Skeletal muscle satellite cell (primary cell): ENCODE results near the gene MAML3.

ENCODE experiments used
- H3K27me3 ChIP-seq: 2 replicates; pipeline ENCODE4 v1.7.0; 2013; ENCODE audit warnings: low read length; ENCODE audit not compliant: control insufficient read depth, insufficient read depth
- H3K36me3 ChIP-seq: 2 replicates; pipeline ENCODE4 v1.7.0; 2013; ENCODE audit warnings: mild to moderate bottlenecking, control low read depth, low read length; ENCODE audit not compliant: insufficient read depth
- H3K4me1 ChIP-seq: 2 replicates; pipeline ENCODE4 v1.7.0; 2013; ENCODE audit warnings: low read length; ENCODE audit not compliant: control insufficient read depth, insufficient read depth
- H3K4me2 ChIP-seq: 2 replicates; pipeline ENCODE4 v1.7.0; 2013; ENCODE audit warnings: mild to moderate bottlenecking, low read length
- H3K4me3 ChIP-seq: 2 replicates; pipeline ENCODE4 v1.7.0; 2013; ENCODE audit warnings: low read length
- H3K9ac ChIP-seq: 2 replicates; pipeline ENCODE4 v1.7.0; 2013; ENCODE audit warnings: mild to moderate bottlenecking, low read depth, low read length, moderate library complexity
- H3K9me3 ChIP-seq: replicated peaks from 2 replicates; pipeline ENCODE4 v1.7.0; 2013; ENCODE audit warnings: mild to moderate bottlenecking, control low read depth, low read length

Gene MAML3

GRCh38 chr4:139817657-139818452 lies 336.1 kb downstream of the MAML3 start:
- Histone ChIP-seq H3K9ac (no peak overlapping the region), H3K4me1 (peaks cover 13% of the 10 kb centered on the region), H3K9me3 (no peaks in the 10 kb centered on the region)

DNA sequence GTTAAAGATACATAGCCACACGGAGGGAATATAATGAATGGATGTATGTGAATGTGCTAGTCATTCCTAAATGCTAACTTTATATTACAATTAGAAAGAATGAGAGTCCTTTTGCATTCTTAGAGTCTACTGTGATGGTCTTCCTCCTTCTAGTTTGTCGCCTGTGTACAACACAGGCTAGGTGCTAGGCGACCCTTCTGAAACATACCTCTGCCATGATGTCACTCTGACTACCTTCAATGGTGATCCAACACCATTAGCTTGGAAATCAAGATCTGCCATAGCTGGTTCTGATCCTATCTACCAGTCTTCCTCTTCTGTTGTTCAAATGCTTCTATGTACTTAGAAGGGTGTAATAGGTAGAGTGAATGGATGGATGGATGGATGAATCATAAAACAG lies 337.1 kb downstream of the MAML3 start:
- Histone ChIP-seq H3K27me3 (no peaks in the 10 kb centered on the region), H3K4me1 (peaks cover 13% of the 10 kb centered on the region), H3K4me2 (no peak overlapping the region), H3K4me3 (no peak overlapping the region), H3K9me3 (no peaks in the 10 kb centered on the region), H3K9ac (no peak overlapping the region), H3K36me3 (no peaks in the 10 kb centered on the region)

More at GRCh38 chr4:139817657-139818452, 336.1 kb downstream of the MAML3 start:
- no peaks in the 10 kb centered on the region for H3K36me3 ChIP-seq
- H3K4me2 ChIP-seq: no peak overlapping the region
- no peaks in the 10 kb centered on the region for H3K27me3 ChIP-seq
- H3K4me3 ChIP-seq: no peak overlapping the region

DNA sequence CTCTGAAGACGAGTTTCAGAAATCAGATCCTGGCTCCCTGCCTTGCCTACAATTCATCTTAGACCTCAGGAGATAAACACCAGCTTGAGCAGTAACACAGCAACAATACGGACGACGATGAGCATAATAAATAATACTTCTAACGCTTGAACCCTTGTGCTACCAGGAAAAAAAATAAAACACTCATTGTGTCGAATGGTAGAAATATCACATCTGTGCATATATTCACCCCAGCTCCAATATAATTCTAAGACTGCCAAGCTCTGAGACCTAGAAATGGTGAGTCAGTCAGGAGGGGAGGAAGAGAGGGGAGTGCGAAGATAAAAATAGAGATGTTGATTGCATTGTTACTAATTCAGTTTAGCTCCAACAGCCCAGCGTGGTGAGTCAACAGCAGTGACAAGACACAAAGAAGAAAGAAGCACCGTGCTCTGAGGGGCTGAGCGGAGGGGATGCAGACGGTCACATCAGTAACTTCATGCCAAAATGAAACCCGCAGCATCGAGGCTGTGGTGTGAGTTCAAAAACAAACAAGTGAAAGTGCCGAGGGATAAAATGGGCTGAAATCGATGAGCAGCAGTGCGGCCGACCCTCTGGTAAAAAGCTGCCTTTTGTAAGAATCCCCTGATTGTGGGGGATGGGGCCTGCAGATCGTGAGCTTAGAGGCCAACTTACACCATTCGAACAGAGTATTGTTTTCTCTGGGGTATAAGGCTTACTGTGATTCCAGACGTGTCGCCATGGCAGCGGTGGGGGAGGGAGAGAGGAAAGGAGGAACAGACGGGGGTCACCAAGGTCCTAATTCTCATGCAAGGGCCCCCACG lies 338.0 kb downstream of the MAML3 start:
- H3K9me3 ChIP-seq: no peaks in the 10 kb centered on the region
- H3K9ac ChIP-seq: peak overlapping the region; percentile 49
- no peaks in the 10 kb centered on the region for H3K27me3 ChIP-seq
- peak overlapping the region; percentile 65 for H3K4me3 ChIP-seq
- H3K4me2 ChIP-seq: peak overlapping the region; percentile 82
- no peaks in the 10 kb centered on the region for H3K36me3 ChIP-seq
- peaks cover 13% of the 10 kb centered on the region for H3K4me1 ChIP-seq

- no peaks in the 10 kb centered on the region for H3K36me3 ChIP-seq
- H3K4me3 ChIP-seq: no peak overlapping the region
- H3K4me1 ChIP-seq: peaks cover 13% of the 10 kb centered on the region
- no peaks in the 10 kb centered on the region for H3K27me3 ChIP-seq
- no peak overlapping the region for H3K9ac ChIP-seq
- no peaks in the 10 kb centered on the region for H3K9me3 ChIP-seq
- H3K4me2 ChIP-seq: no peak overlapping the region
Observed at GRCh38 chr4:139814323-139815015, 339.5 kb downstream of the MAML3 start.

- no peak overlapping the region for H3K4me2 ChIP-seq
Observed at GRCh38 chr4:139813881-139814280, 340.1 kb downstream of the MAML3 start.

GRCh38 chr4:139810710-139811109 lies 343.3 kb downstream of the MAML3 start:
- Histone ChIP-seq H3K27me3 (no peaks in the 10 kb centered on the region), H3K4me1 (peaks cover 8% of the 10 kb centered on the region)

More at GRCh38 chr4:139813881-139814280, 340.1 kb downstream of the MAML3 start:
- H3K4me3 ChIP-seq: no peak overlapping the region
- no peaks in the 10 kb centered on the region for H3K36me3 ChIP-seq
- no peaks in the 10 kb centered on the region for H3K9me3 ChIP-seq
- H3K27me3 ChIP-seq: no peaks in the 10 kb centered on the region
- H3K4me1 ChIP-seq: peaks cover 13% of the 10 kb centered on the region
- no peak overlapping the region for H3K9ac ChIP-seq

DNA sequence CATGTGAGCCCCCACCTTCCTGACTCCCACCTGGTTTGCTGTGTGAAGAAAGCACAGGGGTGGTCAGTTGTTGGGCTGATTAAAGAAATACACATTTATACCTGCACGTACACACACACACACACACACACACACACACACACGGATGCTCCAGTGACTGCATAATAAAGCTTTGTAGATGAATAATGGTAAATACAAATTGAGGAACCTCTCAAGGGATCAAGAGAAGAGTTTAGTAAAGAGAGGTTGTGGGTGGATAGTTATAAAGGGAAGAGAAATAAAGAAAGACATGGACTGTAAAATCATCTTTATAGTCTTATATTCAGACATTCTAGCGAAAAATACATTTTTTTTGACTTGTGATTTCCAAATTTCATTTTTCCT lies 344.2 kb downstream of the MAML3 start:
- H3K9me3 ChIP-seq: no peaks in the 10 kb centered on the region
- no peak overlapping the region for H3K4me2 ChIP-seq
- no peaks in the 10 kb centered on the region for H3K27me3 ChIP-seq
- no peak overlapping the region for H3K9ac ChIP-seq
- no peaks in the 10 kb centered on the region for H3K4me1 ChIP-seq
- H3K36me3 ChIP-seq: no peaks in the 10 kb centered on the region
- H3K4me3 ChIP-seq: no peak overlapping the region

More at GRCh38 chr4:139810710-139811109, 343.3 kb downstream of the MAML3 start:
- Histone ChIP-seq H3K4me2 (no peak overlapping the region), H3K4me3 (no peak overlapping the region), H3K36me3 (no peaks in the 10 kb centered on the region), H3K9me3 (no peaks in the 10 kb centered on the region), H3K9ac (no peak overlapping the region)

- no peak overlapping the region for H3K4me2 ChIP-seq
- H3K9ac ChIP-seq: no peak overlapping the region
- no peaks in the 10 kb centered on the region for H3K9me3 ChIP-seq
- no peaks in the 10 kb centered on the region for H3K36me3 ChIP-seq
- H3K27me3 ChIP-seq: no peaks in the 10 kb centered on the region
- no peaks in the 10 kb centered on the region for H3K4me1 ChIP-seq
- no peak overlapping the region for H3K4me3 ChIP-seq
Observed at GRCh38 chr4:139808808-139809756, 344.9 kb downstream of the MAML3 start.

DNA sequence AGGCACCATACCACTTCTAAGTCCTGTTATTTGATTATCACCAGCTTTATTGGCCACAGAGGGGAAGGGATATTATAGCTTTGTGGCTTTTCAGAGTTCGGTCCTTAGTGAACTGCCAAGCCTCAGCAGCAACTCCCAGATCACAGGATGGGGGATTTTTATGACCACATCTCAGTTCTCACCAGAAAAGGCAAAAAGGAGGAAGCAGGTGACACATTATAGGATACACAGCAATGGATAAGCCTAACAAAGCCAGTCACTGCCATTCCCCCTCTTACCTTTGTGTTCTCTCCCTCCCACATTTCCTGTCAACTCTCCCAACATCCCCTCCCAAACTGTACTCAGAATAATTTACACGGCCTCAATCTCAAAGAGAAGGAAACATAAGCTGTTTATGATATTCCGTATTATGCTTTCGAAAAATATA lies 345.6 kb downstream of the MAML3 start:
- Histone ChIP-seq H3K4me2 (no peak overlapping the region), H3K4me1 (no peaks in the 10 kb centered on the region), H3K36me3 (no peaks in the 10 kb centered on the region), H3K9ac (no peak overlapping the region), H3K9me3 (no peaks in the 10 kb centered on the region), H3K27me3 (no peaks in the 10 kb centered on the region), H3K4me3 (no peak overlapping the region)

DNA sequence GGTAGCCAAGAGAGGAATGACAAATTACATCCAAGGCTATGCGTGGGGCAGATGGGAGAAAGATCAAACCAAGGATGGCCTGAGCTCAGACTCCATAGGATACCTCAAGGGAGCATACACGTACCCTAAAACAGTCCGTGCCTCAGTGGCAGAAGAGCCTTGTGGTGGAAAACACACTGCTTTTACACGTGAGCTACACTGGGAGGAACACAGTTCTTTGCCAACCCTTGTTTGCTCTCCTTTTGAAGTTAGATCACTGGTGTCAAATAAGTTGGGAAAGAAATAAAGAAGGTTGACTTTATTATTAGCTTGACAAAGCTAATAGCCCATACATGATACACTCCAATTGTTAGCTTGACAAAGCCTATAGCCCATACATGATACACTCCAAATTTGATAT lies 346.5 kb downstream of the MAML3 start:
- Histone ChIP-seq H3K27me3 (no peaks in the 10 kb centered on the region), H3K4me1 (no peaks in the 10 kb centered on the region), H3K4me2 (no peak overlapping the region), H3K9ac (no peak overlapping the region), H3K36me3 (no peaks in the 10 kb centered on the region), H3K9me3 (no peaks in the 10 kb centered on the region), H3K4me3 (no peak overlapping the region)
